ENCODE results near the gene MDC1.
"Not testable (repeated sequence)": the region's sequence is repeated elsewhere in the genome, so short reads cannot be mapped to it uniquely, and the experiment has no call there.

The MDC1 gene

DNA sequence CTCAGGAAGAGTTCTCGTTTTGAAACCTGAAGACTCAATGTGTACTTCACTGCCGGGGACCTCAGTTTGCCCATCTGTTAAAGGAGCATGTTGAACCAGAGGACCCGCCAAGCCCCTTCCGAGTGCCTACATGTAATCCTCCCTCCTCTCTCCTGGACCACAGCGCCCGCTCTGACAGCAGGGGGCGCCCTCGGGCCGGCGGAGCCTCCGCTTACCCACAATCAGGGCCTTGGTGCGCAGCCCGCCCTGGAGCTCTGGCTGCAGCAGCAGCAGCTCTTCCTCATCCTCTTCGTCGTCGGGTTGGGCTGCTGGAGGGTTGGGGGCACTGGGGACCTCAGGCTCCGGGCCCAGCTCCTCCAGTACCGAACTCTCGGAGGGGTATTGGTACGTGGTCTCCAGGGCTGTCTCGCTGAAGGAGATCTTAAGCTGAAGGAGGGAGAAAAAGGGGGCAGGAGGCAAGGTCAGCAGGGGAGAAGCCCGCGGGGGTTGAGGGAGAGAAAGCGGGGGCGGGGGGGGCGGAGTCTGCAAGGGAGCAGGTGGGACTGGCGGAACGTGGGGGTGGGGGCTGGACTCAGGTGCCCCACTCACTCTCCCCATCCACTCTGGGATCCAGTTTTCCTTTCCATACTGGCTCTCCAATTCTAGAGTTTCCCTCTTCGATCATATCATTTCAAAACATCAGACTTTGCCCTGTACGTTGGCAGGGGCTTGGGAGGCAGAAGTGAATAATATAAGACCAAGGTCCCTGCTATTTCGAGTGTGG is 37.9 kb downstream of the MDC1 start:
- DNase-seq: peak; percentile 96

- DNase-seq: no peak
Measured at GRCh38 chr6:30676660-30677285, 40.3 kb downstream of the MDC1 start.

GRCh38 chr6:30672445-30673253 is 44.4 kb downstream of the MDC1 start, which contains the start of gene DHX16:
TSS of gene DHX16 (minus strand) at chr6:30673006. CDS start at chr6:30672841, 165 bp downstream.
- DNase-seq: peak; percentile 84

DNA sequence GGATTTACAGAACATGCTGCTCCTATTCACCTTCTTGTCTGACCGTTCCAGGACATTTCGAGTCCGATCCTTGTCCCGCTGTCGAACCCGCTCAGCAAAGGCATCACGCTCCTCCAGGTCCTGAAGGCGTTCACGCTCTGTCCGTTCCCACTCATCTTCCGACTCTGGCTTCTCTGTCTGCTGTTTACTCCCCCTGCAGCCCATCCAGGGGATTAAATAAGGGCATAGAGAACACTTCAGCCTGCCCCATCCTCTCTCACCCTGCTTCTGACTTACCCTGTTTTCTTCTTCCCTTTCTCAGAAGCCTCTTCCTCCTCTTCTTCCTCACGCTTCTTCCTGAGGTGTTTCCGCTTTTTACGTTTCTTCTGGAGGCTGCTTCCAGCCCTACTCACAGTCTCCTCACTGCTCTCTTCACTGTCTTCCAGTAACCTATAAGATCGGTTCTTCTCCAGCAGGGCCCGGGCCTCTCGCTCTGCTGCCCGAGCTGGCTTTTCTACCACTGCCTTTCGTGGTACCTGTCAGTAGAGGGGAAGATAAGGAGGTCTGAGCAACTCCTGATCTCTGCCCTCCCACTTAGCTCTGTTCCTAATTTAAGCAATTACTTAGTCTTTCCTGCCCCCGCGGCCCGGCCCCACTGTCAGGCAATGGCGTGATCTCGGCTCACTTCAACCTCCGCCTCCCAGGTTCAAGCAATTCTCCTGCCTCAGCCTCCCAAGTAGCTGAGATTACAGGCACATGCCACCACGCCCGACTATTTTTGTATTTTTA is 46.1 kb downstream of the MDC1 start:
- no peak for DNase-seq

DNA sequence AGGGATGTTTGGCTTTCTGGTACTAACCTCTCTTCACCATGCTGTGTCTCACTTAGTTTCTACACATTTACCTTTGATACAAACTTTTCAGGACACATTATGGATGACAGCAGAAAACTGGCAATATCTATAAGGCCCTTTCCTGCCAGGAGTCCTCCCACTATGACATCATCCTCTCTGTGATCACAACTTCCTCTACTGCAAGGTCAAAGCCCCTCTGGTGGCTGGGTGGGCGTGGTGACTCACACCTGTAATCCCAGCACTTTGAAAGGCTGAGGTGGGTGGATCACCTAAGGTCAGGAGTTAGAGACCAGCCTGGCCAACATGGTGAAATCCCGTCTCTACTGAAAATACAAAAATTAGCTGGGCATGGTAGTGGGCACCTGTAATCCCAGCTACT is 50.8 kb downstream of the MDC1 start:
- not testable (repeated sequence) for DNase-seq

- no peak for DNase-seq
Measured at GRCh38 chr6:30664994-30665767, 51.9 kb downstream of the MDC1 start.

DNA sequence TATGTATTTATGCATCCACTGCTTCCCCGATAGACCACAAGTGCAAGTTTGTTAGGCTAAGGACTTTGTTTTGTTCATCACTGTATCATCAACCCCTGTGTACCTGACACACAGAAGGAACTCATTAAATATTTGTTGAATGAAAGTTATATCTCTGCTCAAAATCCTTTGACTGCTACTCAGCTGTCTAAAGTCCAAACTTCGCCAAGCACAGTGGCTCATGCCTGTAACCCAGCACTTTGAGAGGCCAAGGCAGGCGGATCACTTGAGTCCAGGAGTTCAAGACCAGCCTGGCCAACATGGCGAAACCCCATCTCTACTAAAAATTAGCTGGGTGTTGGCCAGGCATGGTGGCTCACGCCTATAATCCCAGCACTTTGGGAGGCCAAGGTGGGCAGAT is 59.2 kb downstream of the MDC1 start:
- DNase-seq: not testable (repeated sequence)

DNA sequence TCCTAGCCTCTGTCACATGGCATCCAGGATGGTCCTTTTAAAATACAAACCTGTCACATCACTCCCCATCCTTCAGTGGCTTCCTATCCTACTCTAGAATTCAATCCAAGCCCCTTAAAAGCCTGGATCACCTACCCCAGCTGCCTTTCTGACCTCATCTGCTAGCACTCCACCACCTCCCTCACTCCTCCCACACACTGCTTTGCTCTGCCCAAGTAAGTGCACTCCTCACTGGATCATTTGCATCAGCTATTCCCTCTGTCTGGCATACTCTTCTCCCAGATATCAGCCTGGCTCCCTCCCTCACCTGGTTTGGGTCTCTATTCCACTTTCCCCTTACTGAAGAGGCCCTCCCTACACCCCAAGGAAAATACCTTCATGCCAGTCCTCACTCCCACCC is 59.6 kb downstream of the MDC1 start:
- no peak for DNase-seq

GRCh38 chr6:30656513-30656912 is 60.6 kb downstream of the MDC1 start:
- no peak for DNase-seq

DNA sequence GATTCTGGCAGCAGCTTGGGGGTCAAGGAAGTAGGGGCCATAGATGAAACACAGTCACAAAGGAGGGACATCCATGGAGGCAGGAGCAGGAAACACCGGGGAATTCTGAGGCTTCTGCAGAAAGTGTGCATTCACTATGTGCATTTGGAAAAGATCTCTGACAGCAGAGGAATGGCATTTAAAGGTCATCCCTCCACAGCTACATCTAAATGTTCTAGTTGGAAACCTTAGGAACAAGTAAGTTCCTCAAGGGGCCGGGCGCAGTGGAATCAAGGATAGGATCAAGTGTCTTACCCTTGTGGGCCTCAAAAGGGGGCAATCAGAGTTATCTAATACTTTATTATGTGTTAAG is 61.4 kb downstream of the MDC1 start:
- no peak for DNase-seq

GRCh38 chr6:30654798-30655742 is 62.0 kb downstream of the MDC1 start:
- no peak for DNase-seq

DNA sequence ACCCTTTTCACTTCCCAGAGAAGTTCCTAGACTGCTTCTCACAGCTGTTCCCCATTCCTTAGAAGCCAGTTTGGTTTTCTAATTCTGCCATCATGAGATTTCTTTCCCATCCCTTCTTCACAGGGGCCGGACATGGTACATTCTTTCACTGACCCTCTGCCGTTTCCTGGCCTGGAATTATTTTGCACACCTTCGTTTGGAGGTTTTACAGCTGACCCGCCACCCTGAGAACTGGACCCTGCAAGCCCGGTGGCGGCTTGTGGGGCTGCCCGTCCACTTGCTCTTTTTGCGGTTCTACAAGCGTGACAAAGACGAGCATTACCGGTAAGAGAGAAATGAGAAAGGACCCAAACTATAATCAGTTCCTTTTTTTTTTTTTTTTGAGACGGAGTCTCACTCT is 65.9 kb downstream of the MDC1 start:
- DNase-seq: no peak

All from T-helper 9 cell (primary cell).